PC-9 (cell line): Measurements from ENCODE around the gene CALML5. TPM values are rescaled to one million over a fixed set of nuclear protein-coding genes. Genes with fewer than 3 reads are reported as not detected.
A peak's percentile ranks its signal among the peaks of the same experiment; 100 is the strongest.

Source experiments
- BruUV-seq: library from RNA; stranded (reverse); fragments of 400-500 nt; replicated peaks from 2 replicates; lab custom pipeline; 2021; lab: Mats Ljungman, UMichigan
- CTCF ChIA-PET: fragments of 300-600 bp; sonication (Branson Sonifier 250); formaldehyde crosslinking; loops from one replicate; lab custom pipeline; 2022; ENCODE audit warnings: antibody characterized with exemption; lab: Charles Lee
- POLR2A ChIA-PET: fragments of 300-600 bp; sonication (Branson Sonifier 250); formaldehyde crosslinking; loops from one replicate; lab custom pipeline; 2022; ENCODE audit warnings: antibody characterized with exemption; ENCODE audit not compliant: unreplicated experiment; lab: Charles Lee
- DNase-seq, 2 experiments: peaks; one replicate each; pipeline versions ENCODE4 v3.0.0 to v3.0.0-alpha.2; 2015 to 2022; ENCODE audit warnings: mixed read lengths in 1 of 2
- H2AFZ ChIP-seq: fragments of 200-600 bp; sonication (generic); 2 replicates; pipeline ENCODE4 v1.8.1; 2017; ENCODE audit warnings: antibody characterized with exemption
- H3F3A ChIP-seq: fragments of 200-600 bp; sonication (generic); 2 replicates; pipeline ENCODE4 v1.8.1; 2017; ENCODE audit warnings: antibody characterized with exemption, mild to moderate bottlenecking, low read depth; ENCODE audit not compliant: insufficient read depth
- H3K27ac ChIP-seq: fragments of 200-600 bp; sonication (generic); 2 replicates; pipeline ENCODE4 v1.6.1; 2016; ENCODE audit warnings: mixed run types
- H3K27me3 ChIP-seq: fragments of 200-600 bp; sonication (generic); 2 replicates; pipeline ENCODE4 v1.6.1; 2016; ENCODE audit warnings: low read depth, mixed run types; ENCODE audit not compliant: insufficient read depth
- H3K36me3 ChIP-seq: fragments of 200-600 bp; sonication (generic); 2 replicates; pipeline ENCODE4 v1.6.1; 2016; ENCODE audit warnings: low read depth, mixed run types
- H3K4me1 ChIP-seq: fragments of 200-600 bp; sonication (generic); replicated peaks from 2 replicates; pipeline ENCODE4 v1.6.1; 2016; ENCODE audit warnings: mixed run types; ENCODE audit not compliant: insufficient read depth
- H3K4me2 ChIP-seq: fragments of 200-600 bp; sonication (generic); 2 replicates; pipeline ENCODE4 v1.6.1; 2017; ENCODE audit warnings: mixed run types
- H3K4me3 ChIP-seq: fragments of 200-600 bp; sonication (generic); 2 replicates; pipeline ENCODE4 v1.6.1; 2016; ENCODE audit warnings: mixed run types
- H3K79me2 ChIP-seq: fragments of 200-600 bp; sonication (generic); 2 replicates; pipeline ENCODE4 v1.6.1; 2017; ENCODE audit warnings: low read depth, mixed run types
- H3K9me2 ChIP-seq: fragments of 200-600 bp; sonication (generic); 2 replicates; pipeline ENCODE4 v1.8.1; 2017; ENCODE audit warnings: mild to moderate bottlenecking; ENCODE audit not compliant: insufficient read depth
- H3K9me3 ChIP-seq: fragments of 200-600 bp; sonication (generic); 2 replicates; pipeline ENCODE4 v1.8.1; 2016; ENCODE audit warnings: low read depth; ENCODE audit not compliant: insufficient read depth
- H4K20me1 ChIP-seq: fragments of 200-600 bp; sonication (generic); 2 replicates; pipeline ENCODE4 v1.8.1; 2017; ENCODE audit not compliant: insufficient read depth
- EZH2 ChIP-seq: fragments of 200-600 bp; sonication (generic); IDR thresholded peaks from 2 replicates; pipeline ENCODE4 v1.8.0; 2017; ENCODE audit warnings: antibody characterized with exemption, low read depth
- intact Hi-C: fragments of 100-400 bp; cut with micrococcal nuclease; formaldehyde crosslinking; loops from one replicate; pipeline ENCODE4 v1.10.0; 2022; ENCODE audit not compliant: unreplicated experiment
- total RNA-seq: library from RNA; stranded (reverse); gene quantifications from 2 replicates; pipeline ENCODE4 v1.2.3, GENCODE V29; 2021
- TF ChIP-seq, protein P1 (sequence below): fragments of 200-600 bp; sonication (generic); conservative IDR thresholded peaks from 2 replicates; pipeline ENCODE4 v1.6.1; 2017; ENCODE audit warnings: mixed run types, antibody characterized with exemption, mild to moderate bottlenecking, moderate library complexity

The CALML5 gene
- total RNA-seq, 1 experiment from 2014 or later = 3.0 TPM

- no peak for TF ChIP-seq EZH2
- TF ChIP-seq, protein P1, sequence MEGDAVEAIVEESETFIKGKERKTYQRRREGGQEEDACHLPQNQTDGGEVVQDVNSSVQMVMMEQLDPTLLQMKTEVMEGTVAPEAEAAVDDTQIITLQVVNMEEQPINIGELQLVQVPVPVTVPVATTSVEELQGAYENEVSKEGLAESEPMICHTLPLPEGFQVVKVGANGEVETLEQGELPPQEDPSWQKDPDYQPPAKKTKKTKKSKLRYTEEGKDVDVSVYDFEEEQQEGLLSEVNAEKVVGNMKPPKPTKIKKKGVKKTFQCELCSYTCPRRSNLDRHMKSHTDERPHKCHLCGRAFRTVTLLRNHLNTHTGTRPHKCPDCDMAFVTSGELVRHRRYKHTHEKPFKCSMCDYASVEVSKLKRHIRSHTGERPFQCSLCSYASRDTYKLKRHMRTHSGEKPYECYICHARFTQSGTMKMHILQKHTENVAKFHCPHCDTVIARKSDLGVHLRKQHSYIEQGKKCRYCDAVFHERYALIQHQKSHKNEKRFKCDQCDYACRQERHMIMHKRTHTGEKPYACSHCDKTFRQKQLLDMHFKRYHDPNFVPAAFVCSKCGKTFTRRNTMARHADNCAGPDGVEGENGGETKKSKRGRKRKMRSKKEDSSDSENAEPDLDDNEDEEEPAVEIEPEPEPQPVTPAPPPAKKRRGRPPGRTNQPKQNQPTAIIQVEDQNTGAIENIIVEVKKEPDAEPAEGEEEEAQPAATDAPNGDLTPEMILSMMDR = no peak
- intact Hi-C loops = loop anchor here (1.0 kb wide), 1 partner anchor 42 kb away; no protein-coding TSS in a partner anchor
These were observed 5.7 kb downstream of the CALML5 start for GRCh38 chr10:5493691-5494090.

DNA sequence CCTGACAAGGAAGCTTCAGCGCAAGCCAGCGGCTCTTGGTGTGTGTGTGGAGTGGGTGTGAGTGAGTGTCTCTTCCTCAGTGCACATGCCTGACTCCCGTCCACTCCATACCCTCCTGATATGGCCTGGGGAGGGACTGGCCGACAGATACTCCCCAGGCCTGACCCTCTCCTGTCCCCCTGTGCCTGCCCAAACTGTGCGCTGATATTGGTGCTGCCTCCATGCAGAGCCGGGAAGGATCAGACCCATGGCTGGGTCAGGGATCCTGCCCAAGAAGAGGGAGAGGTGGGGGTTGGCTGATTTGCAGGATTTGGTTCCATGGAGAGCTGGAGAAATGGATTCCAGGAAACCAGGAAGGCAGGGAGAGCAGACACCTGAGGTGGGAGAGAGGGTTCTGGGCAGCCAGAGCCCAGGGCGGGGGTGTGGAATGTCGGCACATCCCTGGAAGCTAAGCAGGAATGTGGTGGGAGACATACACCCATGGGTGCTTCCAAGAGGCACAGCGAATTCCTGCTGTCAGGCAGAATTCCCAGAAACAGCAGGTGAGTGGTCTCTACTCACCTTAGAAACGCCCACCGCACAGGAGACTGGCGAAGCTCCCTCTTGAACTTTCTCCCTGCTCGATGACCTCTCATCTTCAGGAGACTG, 6.3 kb downstream of the CALML5 start:
- no TSS peak for BruUV-seq

More at GRCh38 chr10:5493691-5494090, 5.7 kb downstream of the CALML5 start:
- H3K4me2 ChIP-seq = peak overlapping the region; percentile 63
- H3K79me2 ChIP-seq = no peaks in the 10 kb centered on the region
- no peak overlapping the region; the same call in 1 of the 2 replicates for H3K4me3 ChIP-seq
- DNase-seq = peak; percentile 44 to 79
- peaks cover 70% of the 10 kb centered on the region for H3K4me1 ChIP-seq
- H3K36me3 ChIP-seq = no peaks in the 10 kb centered on the region
- H3K27ac ChIP-seq = peak overlapping the region; percentile 38; the same call in 1 of the 2 replicates
- POLR2A ChIA-PET = no interaction called here
- H4K20me1 ChIP-seq = no peaks in the 10 kb centered on the region
- BruUV-seq = no TSS peak
- no peak overlapping the region for H2AFZ ChIP-seq
- peaks cover 19% of the 10 kb centered on the region for H3F3A ChIP-seq
- H3K9me2 ChIP-seq = no peaks in the 10 kb centered on the region
- no peaks in the 10 kb centered on the region for H3K9me3 ChIP-seq
- CTCF ChIA-PET = no interaction called here
- H3K27me3 ChIP-seq = no peaks in the 10 kb centered on the region

GRCh38 chr10:5492322-5492855, 7.0 kb downstream of the CALML5 start:
- peaks cover 30% of the 10 kb centered on the region for H3F3A ChIP-seq
- CTCF ChIA-PET = no interaction called here
- no peaks in the 10 kb centered on the region; the same call in 1 of the 2 replicates for H3K79me2 ChIP-seq
- no peak overlapping the region for H2AFZ ChIP-seq
- BruUV-seq = no TSS peak
- no peaks in the 10 kb centered on the region for H3K9me3 ChIP-seq
- POLR2A ChIA-PET = no interaction called here
- H3K36me3 ChIP-seq = no peaks in the 10 kb centered on the region
- no peaks in the 10 kb centered on the region for H3K27me3 ChIP-seq
- H3K4me2 ChIP-seq = peak overlapping the region; percentile 63; the same call in 1 of the 2 replicates
- no peak for DNase-seq
- no peaks in the 10 kb centered on the region for H4K20me1 ChIP-seq
- no peak overlapping the region for H3K27ac ChIP-seq
- peaks cover 75% of the 10 kb centered on the region for H3K4me1 ChIP-seq
- H3K9me2 ChIP-seq = no peaks in the 10 kb centered on the region
- intact Hi-C loops = no loop called here
- H3K4me3 ChIP-seq = no peak overlapping the region
- TF ChIP-seq, protein P1 = no peak
- no peak for TF ChIP-seq EZH2

More for the DNA sequence above, 6.3 kb downstream of the CALML5 start:
- H2AFZ ChIP-seq = no peak overlapping the region
- peaks cover 71% of the 10 kb centered on the region for H3K4me1 ChIP-seq
- no peaks in the 10 kb centered on the region for H3K9me3 ChIP-seq
- H3K27ac ChIP-seq = peak overlapping the region; percentile 38; the same call in 1 of the 2 replicates
- no peaks in the 10 kb centered on the region for H4K20me1 ChIP-seq
- no peak for DNase-seq
- H3K27me3 ChIP-seq = no peaks in the 10 kb centered on the region
- peaks cover 25% of the 10 kb centered on the region for H3F3A ChIP-seq
- peak overlapping the region; percentile 63 for H3K4me2 ChIP-seq
- TF ChIP-seq EZH2 = no peak
- TF ChIP-seq, protein P1 = no peak
- no peaks in the 10 kb centered on the region for H3K79me2 ChIP-seq
- CTCF ChIA-PET = no interaction called here
- H3K9me2 ChIP-seq = no peaks in the 10 kb centered on the region
- H3K36me3 ChIP-seq = no peaks in the 10 kb centered on the region
- intact Hi-C loops = no loop called here
- no peak overlapping the region; the same call in 1 of the 2 replicates for H3K4me3 ChIP-seq
- POLR2A ChIA-PET = no interaction called here
